Prostate gland (tissue), 2 donors: ENCODE results near the gene NCOA3. TPM values are rescaled to one million over a fixed set of nuclear protein-coding genes. Genes with fewer than 3 reads are reported as not detected.

ENCODE experiments used
- DNase-seq: peaks from one replicate; pipeline ENCODE4 v3.0.0-alpha.2; 2019; ENCODE audit warnings: low spot score
- H3K27ac ChIP-seq, 2 donors: fragments of 200-600 bp; sonication (generic); 2 replicates each; pipeline ENCODE4 v1.5.1; 2017 to 2019
- H3K27me3 ChIP-seq: fragments of 200-600 bp; sonication (generic); replicated peaks from 2 replicates; pipeline ENCODE4 v1.5.1; 2019; ENCODE audit not compliant: insufficient read depth
- H3K36me3 ChIP-seq, 2 donors: fragments of 200-600 bp; sonication (generic); 1 replicate in 1 of 2; 2 replicates in 1 of 2; pipeline versions ENCODE4 v1.5.1 to v1.8.1; 2017 to 2019
- H3K4me1 ChIP-seq: fragments of 200-600 bp; sonication (generic); replicated peaks from 2 replicates; pipeline ENCODE4 v1.5.1; 2019
- H3K4me3 ChIP-seq, 2 donors: fragments of 200-600 bp; sonication (generic); 2 replicates each; pipeline ENCODE4 v1.5.1; 2017 to 2019
- H3K9me3 ChIP-seq: fragments of 200-600 bp; sonication (generic); 2 replicates; pipeline ENCODE4 v1.5.1; 2017
- CTCF ChIP-seq, 4 experiments: fragments of 200-600 bp in 2 of 4; fragments of 450-650 bp in 2 of 4; sonication (generic) in 2 of 4; IDR thresholded peaks; 1 replicate in 3 of 4; 2 replicates in 1 of 4; pipeline ENCODE4 v1.5.1; 2016 to 2019; ENCODE audit warnings: antibody characterized with exemption in 4 of 4, mild to moderate bottlenecking in 2 of 4, moderate library complexity in 2 of 4
- POLR2A ChIP-seq: fragments of 450-650 bp; IDR thresholded peaks from one replicate; pipeline ENCODE4 v1.6.1; 2016; ENCODE audit warnings: antibody characterized with exemption, mild to moderate bottlenecking
- POLR2AphosphoS5 ChIP-seq: sonication (generic); formaldehyde crosslinking; IDR thresholded peaks from one replicate; pipeline ENCODE4 v1.6.1; 2017; ENCODE audit warnings: antibody characterized with exemption
- WGBS: methylation state at CpG from one replicate; pipeline ENCODE4 v1.1.5; 2018; 5-methylcytosine and 5-hydroxymethylcytosine counted together
- intact Hi-C: fragments of 100-400 bp; cut with DNase I; formaldehyde crosslinking; loops from one replicate; pipeline ENCODE4 v1.14.2; 2022
- total RNA-seq, 2 donors: library from RNA; depleted of rRNA; stranded (reverse); fragments of >200 nt; gene quantifications; one replicate each; pipeline ENCODE4 v1.1.0, GENCODE V29; 2016

NCOA3 gene
- total RNA-seq, 2 donors from 2014 or later, result 21.6 to 35.6 TPM

- no peak for TF ChIP-seq POLR2A
- TF ChIP-seq CTCF (IDR thresholded peaks at IDR 0.05), result peak; percentile 54 to 85 (median 76)
- Histone ChIP-seq H3K36me3 (no peaks in the 10 kb centered on the region), H3K27ac (no peak overlapping the region), H3K27me3 (no peaks in the 10 kb centered on the region), H3K4me1 (no peaks in the 10 kb centered on the region), H3K4me3 (no peak overlapping the region), H3K9me3 (no peaks in the 10 kb centered on the region)
- 47% methylated on average over 8 of the region's 8 CpGs for WGBS
- DNase-seq, result no peak
- intact Hi-C loops, result loop anchor here (2.0 to 10.0 kb wide), 3 partner anchors 236 to 426 kb away; no protein-coding TSS in a partner anchor
Measured at GRCh38 chr20:47620808-47621805, 119.4 kb downstream of the NCOA3 start.

- no peaks in the 10 kb centered on the region for H3K36me3 ChIP-seq
- TF ChIP-seq CTCF (IDR thresholded peaks at IDR 0.05), result no peak
- no peak for TF ChIP-seq POLR2A
- TF ChIP-seq POLR2AphosphoS5, result no peak
- no peaks in the 10 kb centered on the region for H3K4me1 ChIP-seq
- H3K27me3 ChIP-seq, result no peaks in the 10 kb centered on the region
- no peaks in the 10 kb centered on the region for H3K9me3 ChIP-seq
- intact Hi-C loops, result loop anchor here (5.0 to 10.0 kb wide), 2 partner anchors 237 to 350 kb away; no protein-coding TSS in a partner anchor
- no peak overlapping the region for H3K4me3 ChIP-seq
- H3K27ac ChIP-seq, result no peak overlapping the region
- 96% methylated on average over 9 of the region's 9 CpGs for WGBS
- DNase-seq, result no peak
Measured at GRCh38 chr20:47622118-47622665, 120.5 kb downstream of the NCOA3 start.

DNA sequence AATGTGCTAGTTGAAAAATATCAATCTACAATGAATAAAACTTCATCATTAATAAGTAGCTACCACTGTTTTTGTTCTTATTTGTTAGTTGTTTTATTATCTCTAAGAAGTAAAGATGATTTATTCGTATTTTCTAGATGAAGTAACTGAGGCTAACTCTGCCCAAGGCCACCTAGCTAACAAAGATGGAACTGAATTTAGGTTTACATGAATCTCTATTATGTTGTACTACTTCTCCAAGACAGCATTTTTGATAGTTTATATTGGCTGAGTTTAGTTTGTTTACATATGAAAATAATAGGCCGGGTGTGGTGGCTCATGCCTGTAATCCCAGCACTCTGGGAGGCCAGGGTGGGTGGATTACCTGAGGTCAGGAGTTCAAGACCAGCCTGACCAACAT lies 121.5 kb downstream of the NCOA3 start:
- WGBS, result 73% methylated on average over 2 of the region's 2 CpGs
- DNase-seq, result no peak
- intact Hi-C loops, result loop anchor here (5.0 to 10.0 kb wide), 2 partner anchors 238 to 351 kb away; no protein-coding TSS in a partner anchor
- Histone ChIP-seq H3K4me1 (no peaks in the 10 kb centered on the region), H3K4me3 (no peak overlapping the region), H3K9me3 (no peaks in the 10 kb centered on the region), H3K27me3 (no peaks in the 10 kb centered on the region), H3K27ac (no peak overlapping the region), H3K36me3 (peaks cover 0 to 2% of the 10 kb centered on the region in 2 donors)
- TF ChIP-seq POLR2AphosphoS5, result no peak
- no peak for TF ChIP-seq CTCF (IDR thresholded peaks at IDR 0.05)
- TF ChIP-seq POLR2A, result no peak

DNA sequence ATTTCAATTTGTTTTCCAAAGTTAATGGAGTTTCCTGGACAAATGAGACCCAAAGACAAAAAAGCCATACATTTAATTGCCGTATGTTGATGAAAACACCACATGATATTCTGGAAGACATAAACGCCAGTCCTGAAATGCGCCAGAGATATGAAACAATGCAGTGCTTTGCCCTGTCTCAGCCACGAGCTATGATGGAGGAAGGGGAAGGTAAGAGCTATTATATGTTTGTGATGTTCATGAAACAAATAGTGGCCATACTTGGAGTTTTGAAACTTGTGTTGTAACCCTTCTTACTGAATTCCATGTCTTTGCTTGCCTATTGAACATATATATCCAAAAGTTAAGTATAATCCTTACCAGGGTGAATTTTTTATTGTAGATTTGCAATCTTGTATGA lies 125.9 kb downstream of the NCOA3 start:
- no peaks in the 10 kb centered on the region for H3K27me3 ChIP-seq
- no peak overlapping the region for H3K4me3 ChIP-seq
- DNase-seq, result no peak
- no peak for TF ChIP-seq CTCF (IDR thresholded peaks at IDR 0.05)
- H3K27ac ChIP-seq, result no peak overlapping the region
- intact Hi-C loops, result loop anchor here (10.0 kb wide), 1 partner anchor 243 kb away; no protein-coding TSS in a partner anchor
- H3K4me1 ChIP-seq, result no peaks in the 10 kb centered on the region
- peaks cover 0 to 2% of the 10 kb centered on the region in 2 donors for H3K36me3 ChIP-seq
- no peaks in the 10 kb centered on the region for H3K9me3 ChIP-seq
- 91% methylated on average over 4 of the region's 4 CpGs for WGBS
